ENCODE measurements around the gene TCP1. TPM values are rescaled to one million over a fixed set of nuclear protein-coding genes. Genes with fewer than 3 reads are reported as not detected.

TCP1 gene
- total and polyA plus RNA-seq, 2 of the 8 experiments (the other 6 are each of a cell fraction or from before 2014, with no cell fraction given), result 117 to 348 TPM

DNA sequence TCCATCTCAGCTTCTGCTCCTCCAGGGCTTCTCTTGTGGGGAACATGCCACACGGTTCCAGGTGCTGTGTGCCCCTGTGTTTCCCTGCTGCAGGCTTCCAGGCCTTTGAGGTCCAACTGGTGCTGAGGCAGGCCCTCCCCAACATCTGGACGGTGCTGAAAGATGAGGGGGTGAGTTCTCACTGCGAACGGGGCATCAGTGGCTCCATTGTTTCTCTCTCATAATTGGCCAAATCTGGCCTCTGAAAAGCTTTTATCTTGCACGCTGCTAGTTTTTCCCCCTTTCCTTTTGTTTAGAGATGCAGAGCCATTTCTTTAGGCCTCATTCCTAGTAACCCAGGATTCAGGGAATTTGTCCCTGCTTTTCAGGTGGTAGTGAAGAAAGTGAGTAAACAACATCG, 19.2 kb upstream of the TCP1 start:
- DNase-seq (ENCODE audit: low read depth in 1 of 2, low spot score in 2 of 2) (no peak), FAIRE-seq (no peak)
- Histone ChIP-seq H3K36me3 (ENCODE audit: control insufficient read depth in 2 of 4, insufficient read depth in 4 of 4, low read length in 3 of 4) (no peaks in the 10 kb centered on the region), H4K20me1 (replicated peaks in 1 of 2; ENCODE audit: control insufficient read depth in 1 of 2, insufficient read depth in 2 of 2, low read length in 2 of 2) (no peaks in the 10 kb centered on the region), H2BK120ac (replicated peaks; ENCODE audit: low read depth, low read length) (no peak overlapping the region), H3K23me2 (ENCODE audit: low read depth, low read length) (no peaks in the 10 kb centered on the region), H3K9me3 (ENCODE audit: insufficient read depth in 2 of 2, low read depth in 1 of 2, low read length in 1 of 2) (no peaks in the 10 kb centered on the region), H3K14ac (ENCODE audit: insufficient read length) (no peak overlapping the region), H4K5ac (ENCODE audit: insufficient read length, low read depth, low read length) (no peak overlapping the region), H3K4me3 (ENCODE audit: extremely low read depth in 1 of 4, insufficient read depth in 2 of 4, low read depth in 3 of 4, low read length in 4 of 4) (no peak overlapping the region), H3K79me1 (ENCODE audit: low read depth, low read length) (no peaks in the 10 kb centered on the region), H4K91ac (replicated peaks; ENCODE audit: insufficient read length, low read length) (no peak overlapping the region), H3K27ac (ENCODE audit: low read depth, low read length) (no peak overlapping the region), H3K4me2 (ENCODE audit: insufficient read depth in 1 of 2, low read depth in 2 of 2, low read length in 2 of 2) (no peak overlapping the region), H3K9ac (replicated peaks in 1 of 4; ENCODE audit: extremely low read depth in 1 of 4, low read depth in 3 of 4, low read length in 3 of 4) (no peak overlapping the region), H3K4ac (replicated peaks; ENCODE audit: insufficient read length, low read depth, low read length) (no peak overlapping the region), H3K79me2 (ENCODE audit: control insufficient read depth in 1 of 2, insufficient read depth in 2 of 2, low read length in 2 of 2) (no peaks in the 10 kb centered on the region), H2BK12ac (ENCODE audit: low read depth, low read length) (no peak overlapping the region), H2BK15ac (ENCODE audit: low read length) (no peak overlapping the region), H3K18ac (ENCODE audit: extremely low read depth, low read length) (no peak overlapping the region), H3K56ac (replicated peaks; ENCODE audit: insufficient read length, low read depth, low read length) (no peak overlapping the region), H2AFZ (ENCODE audit: low read length) (no peak overlapping the region), H2BK20ac (ENCODE audit: low read length) (no peak overlapping the region), H3K27me3 (replicated peaks in 1 of 4; ENCODE audit: control insufficient read depth in 3 of 4, extremely low read depth in 1 of 4, insufficient read depth in 3 of 4, low read length in 3 of 4) (no peaks in the 10 kb centered on the region), H2AK5ac (ENCODE audit: low read depth, low read length) (no peak overlapping the region), H2BK5ac (ENCODE audit: low read depth, low read length) (no peak overlapping the region), H4K8ac (ENCODE audit: extremely low read depth, insufficient read depth, low read length) (peak overlapping the region; percentile 65; the same call in 1 of the 2 replicates), H3K4me1 (replicated peaks in 1 of 4; ENCODE audit: control insufficient read depth in 3 of 4, insufficient read depth in 4 of 4, low read length in 3 of 4) (peaks cover 0 to 4% (median 0%) of the 10 kb centered on the region in 4 experiments; a peak in 1 of 7 replicates), H3K23ac (ENCODE audit: insufficient read length) (no peak overlapping the region)
- CTCF ChIA-PET (ENCODE audit: partially characterized antibody), result interaction anchor here (1.6 kb wide), 1 partner anchor 16 kb away, joined by 3 read pairs; no protein-coding TSS in a partner anchor
- 93% methylated on average over 6 of the region's 6 CpGs; no CpG with 5 or more reads in 1 of the 2 experiments for WGBS, 2 experiments (ENCODE audit: extremely low coverage in 1 of 2, insufficient coverage in 1 of 2, insufficient read length in 1 of 2, insufficient replicate concordance in 2 of 2, low coverage in 1 of 2, low lambda C conversion rate in 2 of 2, missing lambda C conversion rate in 1 of 2)
- POLR2A ChIA-PET (ENCODE audit: partially characterized antibody), result interaction anchor here (1.2 kb wide), 1 partner anchor 12 kb away, joined by 3 read pairs; no protein-coding TSS in a partner anchor
- TF ChIP-seq GABPA (IDR thresholded peaks at IDR 0.05; ENCODE audit: borderline replicate concordance, insufficient read depth, low read length) (no peak), GTF2F1 (IDR thresholded peaks at IDR 0.05; ENCODE audit: borderline replicate concordance, low read depth, low read length) (no peak), HDAC6 (IDR thresholded peaks at IDR 0.05; ENCODE audit: low read depth, low read length) (no peak), KDM1A (IDR thresholded peaks at IDR 0.05; ENCODE audit: borderline replicate concordance, low read length) (no peak), RNF2 (IDR thresholded peaks at IDR 0.05; ENCODE audit: borderline replicate concordance, low read depth, low read length, missing control alignments, poor library complexity, severe bottlenecking) (no peak), BACH1 (IDR thresholded peaks at IDR 0.05; ENCODE audit: low read length) (no peak), CTBP2 (IDR thresholded peaks at IDR 0.05; ENCODE audit: borderline replicate concordance, insufficient read depth, insufficient read length, low read length) (no peak), JUN (IDR thresholded peaks at IDR 0.05; ENCODE audit: low read depth, low read length) (no peak), TEAD4 (IDR thresholded peaks at IDR 0.05; ENCODE audit: low read depth, low read length) (no peak), BRCA1 (IDR thresholded peaks at IDR 0.05; ENCODE audit: low read depth, low read length) (no peak)
- TF ChIP-seq, protein P1, sequence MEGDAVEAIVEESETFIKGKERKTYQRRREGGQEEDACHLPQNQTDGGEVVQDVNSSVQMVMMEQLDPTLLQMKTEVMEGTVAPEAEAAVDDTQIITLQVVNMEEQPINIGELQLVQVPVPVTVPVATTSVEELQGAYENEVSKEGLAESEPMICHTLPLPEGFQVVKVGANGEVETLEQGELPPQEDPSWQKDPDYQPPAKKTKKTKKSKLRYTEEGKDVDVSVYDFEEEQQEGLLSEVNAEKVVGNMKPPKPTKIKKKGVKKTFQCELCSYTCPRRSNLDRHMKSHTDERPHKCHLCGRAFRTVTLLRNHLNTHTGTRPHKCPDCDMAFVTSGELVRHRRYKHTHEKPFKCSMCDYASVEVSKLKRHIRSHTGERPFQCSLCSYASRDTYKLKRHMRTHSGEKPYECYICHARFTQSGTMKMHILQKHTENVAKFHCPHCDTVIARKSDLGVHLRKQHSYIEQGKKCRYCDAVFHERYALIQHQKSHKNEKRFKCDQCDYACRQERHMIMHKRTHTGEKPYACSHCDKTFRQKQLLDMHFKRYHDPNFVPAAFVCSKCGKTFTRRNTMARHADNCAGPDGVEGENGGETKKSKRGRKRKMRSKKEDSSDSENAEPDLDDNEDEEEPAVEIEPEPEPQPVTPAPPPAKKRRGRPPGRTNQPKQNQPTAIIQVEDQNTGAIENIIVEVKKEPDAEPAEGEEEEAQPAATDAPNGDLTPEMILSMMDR (IDR thresholded peaks at IDR 0.05; ENCODE audit: control extremely low read depth in 1 of 3, insufficient read depth in 1 of 3, low read depth in 1 of 3, low read length in 3 of 3), result no peak
